Esophagus squamous epithelium (tissue), 5 donors: ENCODE data around the gene ADAM22. TPM values are rescaled to one million over a fixed set of nuclear protein-coding genes. Genes with fewer than 3 reads are reported as not detected.

Experiments used
- DNase-seq: peaks from one replicate; lab custom pipeline; 2025; lab: John Stamatoyannopoulos, UW
- H3K27ac ChIP-seq, 4 donors: fragments of 200-600 bp; sonication (generic); one replicate each; pipeline ENCODE4 v1.5.1; 2016 to 2019; ENCODE audit warnings: mild to moderate bottlenecking in 1 of 4
- H3K27me3 ChIP-seq, 4 donors: fragments of 200-600 bp; sonication (generic); 1 replicate in 3 of 4; 2 replicates in 1 of 4; pipeline versions ENCODE4 v1.5.1 to v1.6.0; 2017 to 2021; ENCODE audit warnings: antibody characterized with exemption in 1 of 4
- H3K36me3 ChIP-seq, 3 donors: fragments of 200-600 bp; sonication (generic); one replicate each; pipeline ENCODE4 v1.5.1; 2016 to 2019
- H3K4me1 ChIP-seq, 3 donors: fragments of 200-600 bp; sonication (generic); one replicate each; pipeline ENCODE4 v1.5.1; 2017 to 2019
- H3K4me3 ChIP-seq, 4 donors: fragments of 200-600 bp; sonication (generic); 1 replicate in 3 of 4; 2 replicates in 1 of 4; pipeline ENCODE4 v1.5.1; 2016 to 2019; ENCODE audit warnings: mild to moderate bottlenecking in 2 of 4, moderate library complexity in 1 of 4
- H3K9me3 ChIP-seq, 3 donors: fragments of 200-600 bp; sonication (generic); one replicate each; pipeline ENCODE4 v1.5.1; 2016 to 2019
- CTCF ChIP-seq, 6 experiments: fragments of 450-650 bp in 4 of 6; fragments of 200-600 bp in 2 of 6; sonication (generic) in 2 of 6; IDR thresholded peaks; one replicate each; pipeline ENCODE4 v1.5.1; 2016 to 2019; ENCODE audit warnings: antibody characterized with exemption in 6 of 6, mild to moderate bottlenecking in 4 of 6, moderate library complexity in 4 of 6
- POLR2A ChIP-seq, 4 donors: fragments of 450-650 bp; IDR thresholded peaks; one replicate each; pipeline ENCODE4 v1.6.1; 2017; ENCODE audit warnings: antibody characterized with exemption in 4 of 4, mild to moderate bottlenecking in 4 of 4, moderate library complexity in 3 of 4
- WGBS, 2 donors: methylation state at CpG; one replicate each; pipeline ENCODE4 v1.1.5; 2018; 5-methylcytosine and 5-hydroxymethylcytosine counted together
- intact Hi-C: fragments of 100-400 bp; cut with DNase I; formaldehyde crosslinking; loops from one replicate; pipeline ENCODE4 v1.15.0; 2022
- total RNA-seq, 4 donors: library from RNA; depleted of rRNA; stranded (reverse); fragments of >200 nt; gene quantifications; one replicate each; pipeline ENCODE4 v1.1.0, GENCODE V29; 2016
- donor health status: DM: yes; HTN: yes; CAD: no.

Gene ADAM22
- total RNA-seq, 4 donors from 2014 or later, result 0.61 to 1.4 (median 1.1) TPM

GRCh38 chr7:88200789-88201188 lies 266.7 kb downstream of the ADAM22 start:
- intact Hi-C loops, result no loop called here
- no peak for DNase-seq
- 83 to 91% methylated on average over 4 of the region's 4 CpGs for WGBS, 2 donors
- Histone ChIP-seq H3K9me3 (no peaks in the 10 kb centered on the region), H3K27ac (no peak overlapping the region), H3K27me3 (no peaks in the 10 kb centered on the region), H3K4me3 (no peak overlapping the region), H3K36me3 (peaks cover 6 to 45% (median 17%) of the 10 kb centered on the region in 3 donors), H3K4me1 (no peaks in the 10 kb centered on the region)
- TF ChIP-seq CTCF (IDR thresholded peaks at IDR 0.05) (no peak), POLR2A (IDR thresholded peaks at IDR 0.05) (no peak)

GRCh38 chr7:88201305-88201704 lies 267.3 kb downstream of the ADAM22 start:
- Histone ChIP-seq H3K27ac (no peak overlapping the region), H3K9me3 (no peaks in the 10 kb centered on the region), H3K27me3 (no peaks in the 10 kb centered on the region), H3K36me3 (peaks cover 6 to 50% (median 17%) of the 10 kb centered on the region in 3 donors), H3K4me1 (no peaks in the 10 kb centered on the region), H3K4me3 (no peak overlapping the region)
- intact Hi-C loops, result no loop called here
- DNase-seq, result no peak
- TF ChIP-seq CTCF (IDR thresholded peaks at IDR 0.05), result no peak
- TF ChIP-seq POLR2A (IDR thresholded peaks at IDR 0.05), result no peak

GRCh38 chr7:88202278-88202677 lies 268.2 kb downstream of the ADAM22 start:
- intact Hi-C loops, result no loop called here
- H3K36me3 ChIP-seq, result peaks cover 6 to 60% (median 24%) of the 10 kb centered on the region in 3 donors
- WGBS, 2 donors, result 80 to 84% methylated on average over 5 of the region's 5 CpGs

GRCh38 chr7:88202799-88203198 lies 268.7 kb downstream of the ADAM22 start:
- WGBS, 2 donors, result 78 to 89% methylated on average over 3 of the region's 3 CpGs
- no peaks in the 10 kb centered on the region for H3K4me1 ChIP-seq
- H3K36me3 ChIP-seq, result peaks cover 6 to 65% (median 29%) of the 10 kb centered on the region in 3 donors
- H3K27ac ChIP-seq, result no peak overlapping the region
- TF ChIP-seq CTCF (IDR thresholded peaks at IDR 0.05), result no peak
- no peak for TF ChIP-seq POLR2A (IDR thresholded peaks at IDR 0.05)
- H3K9me3 ChIP-seq, result no peaks in the 10 kb centered on the region
- DNase-seq, result no peak
- H3K27me3 ChIP-seq, result no peaks in the 10 kb centered on the region
- no peak overlapping the region for H3K4me3 ChIP-seq
- intact Hi-C loops, result no loop called here

More at GRCh38 chr7:88202278-88202677, 268.2 kb downstream of the ADAM22 start:
- H3K4me3 ChIP-seq, result no peak overlapping the region
- H3K27ac ChIP-seq, result no peak overlapping the region
- TF ChIP-seq CTCF (IDR thresholded peaks at IDR 0.05) (no peak), POLR2A (IDR thresholded peaks at IDR 0.05) (no peak)
- no peaks in the 10 kb centered on the region for H3K27me3 ChIP-seq
- DNase-seq, result no peak
- no peaks in the 10 kb centered on the region for H3K4me1 ChIP-seq
- no peaks in the 10 kb centered on the region for H3K9me3 ChIP-seq

- no peaks in the 10 kb centered on the region for H3K27me3 ChIP-seq
- TF ChIP-seq CTCF (IDR thresholded peaks at IDR 0.05) (no peak), POLR2A (IDR thresholded peaks at IDR 0.05) (no peak)
- H3K4me3 ChIP-seq, result no peak overlapping the region
- H3K9me3 ChIP-seq, result no peaks in the 10 kb centered on the region
- no peak overlapping the region for H3K27ac ChIP-seq
- intact Hi-C loops, result no loop called here
- no peak for DNase-seq
- peaks cover 6 to 71% (median 35%) of the 10 kb centered on the region in 3 donors for H3K36me3 ChIP-seq
- H3K4me1 ChIP-seq, result no peaks in the 10 kb centered on the region
- 77 to 85% methylated on average over 3 to 4 of the region's 4 CpGs for WGBS, 2 donors
Measured at GRCh38 chr7:88203401-88203800, 269.4 kb downstream of the ADAM22 start.
